LNCaP clone FGC (cell line): ENCODE measurements around the gene TATDN3.
A peak's percentile ranks its signal among the peaks of the same experiment; 100 is the strongest.

Source experiments
- DNase-seq: peaks from one replicate; pipeline ENCODE4 v3.0.0-alpha.2; 2011; ENCODE audit warnings: low read depth
- H3K4me3 ChIP-seq: 2 replicates; pipeline ENCODE4 v1.5.1; 2011; ENCODE audit warnings: mild to moderate bottlenecking, low read depth, low read length, control low read depth
- CTCF ChIP-seq: IDR thresholded peaks from 2 replicates; pipeline ENCODE4 v1.5.1; 2012; ENCODE audit warnings: mild to moderate bottlenecking; ENCODE audit not compliant: control insufficient read depth, insufficient read depth; ENCODE audit errors: extremely low read depth

Gene TATDN3

GRCh38 chr1:212783976-212784375, 7.7 kb upstream of the TATDN3 start:
- no peak for TF ChIP-seq CTCF
- H3K4me3 ChIP-seq: no peak overlapping the region
- DNase-seq: no peak

GRCh38 chr1:212785871-212786270, 5.8 kb upstream of the TATDN3 start:
- H3K4me3 ChIP-seq: no peak overlapping the region
- no peak for DNase-seq
- TF ChIP-seq CTCF: no peak

- peak overlapping the region; percentile 96 for H3K4me3 ChIP-seq
- no peak for DNase-seq
- TF ChIP-seq CTCF: no peak
Measured at GRCh38 chr1:212791261-212791675, 426 bp upstream of the TATDN3 start.

- H3K4me3 ChIP-seq: peak overlapping the region; percentile 96
- no peak for TF ChIP-seq CTCF
Measured at GRCh38 chr1:212792396-212792908, 758 bp downstream of the TATDN3 start.

GRCh38 chr1:212794561-212795014, 2.9 kb downstream of the TATDN3 start:
- no peak overlapping the region for H3K4me3 ChIP-seq
- TF ChIP-seq CTCF: no peak
- no peak for DNase-seq

More at GRCh38 chr1:212792396-212792908, 758 bp downstream of the TATDN3 start:
- DNase-seq: no peak

- DNase-seq: no peak
Measured at GRCh38 chr1:212797681-212798080, 6.0 kb downstream of the TATDN3 start.

More at GRCh38 chr1:212797681-212798080, 6.0 kb downstream of the TATDN3 start:
- no peak overlapping the region for H3K4me3 ChIP-seq
- TF ChIP-seq CTCF: no peak
